MM.1S (cell line): Measurements from ENCODE around the gene PGS1.

Experiments used
- CTCF ChIP-seq: fragments of 300-600 bp; sonication (generic); IDR thresholded peaks from 2 replicates; pipeline ENCODE4 v1.5.1; 2016; ENCODE audit warnings: antibody characterized with exemption, low read length, mixed read lengths
- EZH2 ChIP-seq: fragments of 300-600 bp; sonication (generic); optimal IDR thresholded peaks from 2 replicates; pipeline ENCODE3; 2017; ENCODE audit warnings: low read depth, mild to moderate bottlenecking, antibody characterized with exemption, low read length, mixed read lengths
- EZH2phosphoT487 ChIP-seq: fragments of 300-600 bp; sonication (generic); IDR thresholded peaks from 2 replicates; pipeline ENCODE4 v1.6.1; 2018; ENCODE audit warnings: antibody characterized with exemption, low read length

GRCh38 chr17:78414178-78415162 is 36.0 kb downstream of the PGS1 start:
- TF ChIP-seq CTCF (no peak), EZH2 (no peak), EZH2phosphoT487 (no peak)
